B cell (primary cell): Measurements from ENCODE around the gene UGT3A1.

Experiments used
- EZH2 ChIP-seq: IDR thresholded peaks from 2 replicates; pipeline ENCODE4 v1.6.1; 2012; ENCODE audit warnings: borderline replicate concordance, low read depth, mild to moderate bottlenecking, moderate library complexity, low read length; ENCODE audit not compliant: insufficient read depth, poor library complexity, severe bottlenecking
- TF ChIP-seq, protein P1 (sequence below): fragments of 200-600 bp; IDR thresholded peaks from one replicate; pipeline ENCODE4 v1.8.0; 2022; ENCODE audit warnings: antibody characterized with exemption, mild to moderate bottlenecking

DNA sequence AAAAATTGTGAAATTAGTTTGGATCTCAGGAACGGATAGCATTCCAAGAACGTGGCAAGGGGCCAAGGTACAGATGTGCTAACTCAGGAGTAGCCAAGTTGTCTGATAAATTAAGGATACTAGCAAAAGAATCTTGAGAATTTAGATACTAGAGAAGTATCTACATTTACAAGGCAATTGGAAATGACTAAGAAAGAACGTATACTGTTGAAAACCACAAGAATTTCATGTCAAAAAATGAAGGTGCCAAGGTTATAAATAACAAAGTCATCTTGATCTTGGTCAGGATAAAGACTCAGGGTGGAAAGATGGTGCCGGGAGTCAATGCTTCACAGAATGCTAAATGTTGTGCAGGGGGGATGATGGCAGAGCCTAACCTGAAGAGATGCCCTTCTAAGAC lies 72.0 kb downstream of the UGT3A1 start:
- no peak for TF ChIP-seq EZH2
- TF ChIP-seq, protein P1, sequence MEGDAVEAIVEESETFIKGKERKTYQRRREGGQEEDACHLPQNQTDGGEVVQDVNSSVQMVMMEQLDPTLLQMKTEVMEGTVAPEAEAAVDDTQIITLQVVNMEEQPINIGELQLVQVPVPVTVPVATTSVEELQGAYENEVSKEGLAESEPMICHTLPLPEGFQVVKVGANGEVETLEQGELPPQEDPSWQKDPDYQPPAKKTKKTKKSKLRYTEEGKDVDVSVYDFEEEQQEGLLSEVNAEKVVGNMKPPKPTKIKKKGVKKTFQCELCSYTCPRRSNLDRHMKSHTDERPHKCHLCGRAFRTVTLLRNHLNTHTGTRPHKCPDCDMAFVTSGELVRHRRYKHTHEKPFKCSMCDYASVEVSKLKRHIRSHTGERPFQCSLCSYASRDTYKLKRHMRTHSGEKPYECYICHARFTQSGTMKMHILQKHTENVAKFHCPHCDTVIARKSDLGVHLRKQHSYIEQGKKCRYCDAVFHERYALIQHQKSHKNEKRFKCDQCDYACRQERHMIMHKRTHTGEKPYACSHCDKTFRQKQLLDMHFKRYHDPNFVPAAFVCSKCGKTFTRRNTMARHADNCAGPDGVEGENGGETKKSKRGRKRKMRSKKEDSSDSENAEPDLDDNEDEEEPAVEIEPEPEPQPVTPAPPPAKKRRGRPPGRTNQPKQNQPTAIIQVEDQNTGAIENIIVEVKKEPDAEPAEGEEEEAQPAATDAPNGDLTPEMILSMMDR: no peak
